D721Med (cell line): ENCODE results near the gene STIM1.

Experiments
- DNase-seq: peaks from one replicate; pipeline ENCODE4 v3.0.0; 2011; ENCODE audit warnings: low spot score; ENCODE audit not compliant: insufficient read length
- FAIRE-seq: peaks from 2 replicates; lab custom pipeline; 2011; peaks lifted over from hg19 to GRCh38; lab: Jason Lieb, UNC
- CTCF ChIP-seq: IDR thresholded peaks from 2 replicates; pipeline ENCODE4 v1.5.1; 2012; ENCODE audit warnings: mild to moderate bottlenecking, control low read depth; ENCODE audit not compliant: insufficient read depth; ENCODE audit errors: missing control alignments

STIM1 gene

GRCh38 chr11:3824714-3825472 lies 30.6 kb upstream of the STIM1 start:
- no peak for FAIRE-seq
- TF ChIP-seq CTCF, result peak; percentile 71

GRCh38 chr11:3825473-3826154 lies 29.9 kb upstream of the STIM1 start:
- DNase-seq, result no peak
- no peak for FAIRE-seq
- no peak for TF ChIP-seq CTCF

More at GRCh38 chr11:3824714-3825472, 30.6 kb upstream of the STIM1 start:
- no peak for DNase-seq

GRCh38 chr11:3826721-3827120 lies 28.7 kb upstream of the STIM1 start:
- no peak for FAIRE-seq
- no peak for TF ChIP-seq CTCF
- DNase-seq, result no peak

GRCh38 chr11:3827434-3828186 lies 27.9 kb upstream of the STIM1 start:
- FAIRE-seq, result no peak
- no peak for TF ChIP-seq CTCF
- DNase-seq, result no peak

- no peak for DNase-seq
- FAIRE-seq, result no peak
- TF ChIP-seq CTCF, result no peak
Observed at GRCh38 chr11:3830088-3830487, 25.4 kb upstream of the STIM1 start.

GRCh38 chr11:3830730-3831129 lies 24.7 kb upstream of the STIM1 start:
- FAIRE-seq (no peak), DNase-seq (no peak)
- no peak for TF ChIP-seq CTCF
